K562 (cell line): Measurements from ENCODE around the gene PDCD7. TPM values are rescaled to one million over a fixed set of nuclear protein-coding genes. Genes with fewer than 3 reads are reported as not detected.

ENCODE experiments used
- ATF2 ChIP-seq: sonication (generic); formaldehyde crosslinking; IDR thresholded peaks from 2 replicates; pipeline ENCODE4 v1.8.1; 2022; ENCODE audit warnings: missing genetic modification reagents
- CBFB ChIP-seq: sonication (generic); formaldehyde crosslinking; IDR thresholded peaks from 2 replicates; pipeline ENCODE4 v1.4.0; 2020; ENCODE audit warnings: mild to moderate bottlenecking, missing genetic modification reagents
- CREM ChIP-seq: IDR thresholded peaks from 2 replicates; pipeline ENCODE4 v1.6.1; 2014; ENCODE audit warnings: antibody characterized with exemption, low read depth
- DLX4 ChIP-seq: fragments of 250-450 bp; sonication (Bioruptor Pico); IDR thresholded peaks from 2 replicates; pipeline ENCODE4 v1.6.1; 2021; ENCODE audit warnings: mild to moderate bottlenecking
- IFI16 ChIP-seq: fragments of 250-450 bp; sonication (Bioruptor Pico); IDR thresholded peaks from 2 replicates; pipeline ENCODE4 v2.1.2; 2022; ENCODE audit warnings: mild to moderate bottlenecking, inconsistent platforms
- NR2F6 ChIP-seq: fragments of 450-650 bp; formaldehyde crosslinking; IDR thresholded peaks from 2 replicates; pipeline ENCODE4 v1.4.0; 2020; ENCODE audit warnings: mild to moderate bottlenecking
- PHTF2 ChIP-seq: fragments of 250-450 bp; sonication (Bioruptor Pico); IDR thresholded peaks from 2 replicates; pipeline ENCODE4 v1.5.0; 2021; ENCODE audit warnings: mild to moderate bottlenecking
- PTRF ChIP-seq: fragments of 450-650 bp; IDR thresholded peaks from 2 replicates; pipeline ENCODE4 v1.6.1; 2016; ENCODE audit warnings: mild to moderate bottlenecking, missing genetic modification characterization, missing compliant biosample characterization
- RAD51 ChIP-seq: fragments of 450-650 bp; IDR thresholded peaks from 2 replicates; pipeline ENCODE4 v1.7.1; 2016; ENCODE audit warnings: low read depth, mild to moderate bottlenecking, borderline replicate concordance
- THRAP3 ChIP-seq: fragments of 450-650 bp; IDR thresholded peaks from 2 replicates; pipeline ENCODE4 v1.6.1; 2016; ENCODE audit warnings: mild to moderate bottlenecking, inconsistent platforms, borderline replicate concordance
- YY1 ChIP-seq, 3 experiments: IDR thresholded peaks; 2 replicates each; pipeline ENCODE4 v1.6.1; 2011; ENCODE audit warnings: low read length in 2 of 3, mild to moderate bottlenecking in 2 of 3, moderate library complexity in 2 of 3, borderline replicate concordance in 1 of 3, control low read depth in 1 of 3, low read depth in 1 of 3; ENCODE audit not compliant: insufficient read depth in 3 of 3, insufficient replicate concordance in 2 of 3, control insufficient read depth in 1 of 3, insufficient read length in 1 of 3; ENCODE audit errors: extremely low read depth in 1 of 3
- ZKSCAN1 ChIP-seq: fragments of 150-350 bp; IDR thresholded peaks from 2 replicates; pipeline ENCODE4 v1.6.1; 2016; ENCODE audit warnings: low read depth, low read length
- ZNF184 ChIP-seq: sonication (generic); formaldehyde crosslinking; IDR thresholded peaks from 2 replicates; pipeline ENCODE4 v1.5.0; 2020; ENCODE audit warnings: missing genetic modification reagents
- ZNF639 ChIP-seq, 2 experiments: fragments of 200-800 bp in 1 of 2; sonication (Bioruptor generic) in 1 of 2; sonication (generic) in 1 of 2; formaldehyde crosslinking in 1 of 2; IDR thresholded peaks in 1 of 2; conservative IDR thresholded peaks in 1 of 2; 2 replicates each; pipeline versions ENCODE4 v1.5.0 to v1.6.1; 2016 to 2020; ENCODE audit warnings: missing compliant biosample characterization in 1 of 2, missing genetic modification characterization in 1 of 2, missing genetic modification reagents in 1 of 2
- polyA plus RNA-seq, 8 experiments: library from polyadenylated mRNA; depleted of rRNA in 4 of 8; stranded (reverse) in 5 of 8; unstranded in 3 of 8; fragments of >200 nt; fragmentation: Nextera tagmentation in 2 of 8; fragmentation: Illumina TruSeq in 1 of 8; extraction: Ambion mirVana in 2 of 8; extraction: Trizol in 1 of 8; gene quantifications; 2 replicates each; pipeline versions ENCODE4 v1.2.1 to v1.2.3, GENCODE V29; 2011 to 2014; ENCODE audit warnings: inconsistent platforms in 1 of 8, missing spikeins in 1 of 8
- total RNA-seq, 7 experiments: library from RNA; depleted of rRNA in 6 of 7; stranded (reverse); fragments of >200 nt in 6 of 7; fragmentation: Illumina TruSeq in 2 of 7; extraction: Trizol in 2 of 7; gene quantifications; 2 replicates each; pipeline versions ENCODE4 v1.2.1 to v1.2.3, GENCODE V29; 2011 to 2021; ENCODE audit warnings: low replicate concordance in 1 of 7

The PDCD7 gene
- total and polyA plus RNA-seq, 9 of the 15 experiments (the other 6 are each of a cell fraction or from before 2014, with no cell fraction given): 11.8 to 30.2 (median 18.8) TPM

GRCh38 chr15:65084500-65085206, 49.0 kb downstream of the PDCD7 start (continued):
- TF ChIP-seq ZNF639 (CRISPR knock-in tag; conservative IDR thresholded peaks at IDR 0.05 in 1 of 2, IDR thresholded peaks at IDR 0.05 in 1 of 2): no peak
- TF ChIP-seq PTRF (tag): no peak
- TF ChIP-seq IFI16 (CRISPR knock-in tag): no peak
- no peak for TF ChIP-seq PHTF2 (CRISPR knock-in tag)
- no peak for TF ChIP-seq YY1 (IDR thresholded peaks at IDR 0.05; ENCODE audit: borderline replicate concordance in 1 of 3, control insufficient read depth in 1 of 3, extremely low read depth in 1 of 3, insufficient read depth in 3 of 3, insufficient read length in 1 of 3, insufficient replicate concordance in 2 of 3, low read depth in 1 of 3, low read length in 2 of 3)
- TF ChIP-seq RAD51: no peak
- TF ChIP-seq THRAP3: no peak
- no peak for TF ChIP-seq ZNF184 (CRISPR knock-in tag)
- TF ChIP-seq ATF2 (CRISPR knock-in tag): no peak
- no peak for TF ChIP-seq CREM
- no peak for TF ChIP-seq CBFB (CRISPR knock-in tag)
- TF ChIP-seq NR2F6 (CRISPR knock-in tag): no peak
- no peak for TF ChIP-seq ZKSCAN1
- no peak for TF ChIP-seq DLX4 (CRISPR knock-in tag)
